Measurements from ENCODE around the gene DCAF15. TPM values are rescaled to one million over a fixed set of nuclear protein-coding genes. Genes with fewer than 3 reads are reported as not detected.

Gene DCAF15
- total and polyA plus RNA-seq, 7 donors = 9.2 to 25.3 (median 16.6) TPM

DNA sequence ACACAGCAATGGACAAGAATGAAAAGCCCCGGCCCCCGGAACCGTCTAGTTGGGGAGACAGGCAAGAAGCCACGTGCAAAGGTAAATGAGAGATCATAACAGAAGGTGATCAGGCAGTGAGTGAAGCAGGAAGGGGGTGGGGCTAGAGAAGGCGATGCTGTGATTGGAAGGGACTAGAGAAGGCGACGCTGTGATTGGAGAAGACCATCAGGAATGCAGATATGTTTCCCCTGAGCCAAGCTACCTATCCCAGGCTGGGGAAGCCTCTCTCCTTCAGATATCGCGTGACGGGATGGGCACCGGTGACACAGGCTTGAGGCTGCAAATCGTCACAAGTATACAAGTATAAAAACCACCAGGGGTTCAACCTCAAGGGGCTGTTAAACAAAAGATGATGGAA, 21.8 kb downstream of the DCAF15 start:
- ATAC-seq (peak in 3 of 4 donors; percentile 35 to 56 (median 50)), DNase-seq (no peak)
- Histone ChIP-seq H3K36me3 (ENCODE audit: insufficient read depth in 1 of 2, low read depth in 1 of 2) (peaks cover 0 to 28% of the 10 kb centered on the region in 2 donors), H3K4me1 (peaks cover 17% of the 10 kb centered on the region), H3K9me3 (no peaks in the 10 kb centered on the region), H3K27me3 (ENCODE audit: insufficient read depth in 3 of 3, low read length in 2 of 3) (no peaks in the 10 kb centered on the region), H3K27ac (no peak overlapping the region), H3K4me3 (no peak overlapping the region)
- intact Hi-C loops (cut with DNase I) = no loop called here
- WGBS, 3 donors = 55 to 71% (median 56%) methylated on average over 12 of the region's 12 CpGs
- TF ChIP-seq CTCF (IDR thresholded peaks at IDR 0.05) = no peak

DNA sequence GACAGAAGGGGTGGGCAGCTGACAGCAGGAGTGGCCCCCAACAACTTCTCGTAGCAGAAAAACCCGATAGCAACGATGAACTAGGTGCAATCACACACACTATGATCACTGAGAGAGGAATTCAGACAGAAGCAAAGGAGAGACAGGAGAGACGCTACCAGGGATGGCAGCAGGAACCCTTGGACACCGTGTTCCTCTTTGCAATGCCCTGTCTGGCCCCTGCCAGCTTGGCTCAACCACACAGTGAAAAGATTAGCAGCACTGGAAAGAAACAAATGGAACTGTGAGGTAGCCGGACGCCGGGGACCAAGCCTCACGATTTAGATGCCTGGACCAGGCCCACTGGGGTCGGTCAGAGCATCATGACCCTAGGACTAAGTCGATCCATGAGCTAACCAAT, 23.6 kb downstream of the DCAF15 start:
- no peaks in the 10 kb centered on the region for H3K27me3 ChIP-seq (ENCODE audit: insufficient read depth in 3 of 3, low read length in 2 of 3)
- H3K36me3 ChIP-seq (ENCODE audit: insufficient read depth in 1 of 2, low read depth in 1 of 2) = peaks cover 0 to 16% of the 10 kb centered on the region in 2 donors
- peak in 1 of 2 donors; percentile 83 for DNase-seq
- no peak overlapping the region for H3K4me3 ChIP-seq
- intact Hi-C loops (cut with DNase I) = no loop called here
- peak; percentile 45 to 88 (median 73) for ATAC-seq
- peak overlapping the region; percentile 46 for H3K27ac ChIP-seq
- 30 to 48% (median 45%) methylated on average over 11 of the region's 11 CpGs for WGBS, 3 donors
- H3K4me1 ChIP-seq = peaks cover 31% of the 10 kb centered on the region
- TF ChIP-seq CTCF (IDR thresholded peaks at IDR 0.05) = no peak
- H3K9me3 ChIP-seq = no peaks in the 10 kb centered on the region

GRCh38 chr19:13976446-13976845, 24.1 kb downstream of the DCAF15 start:
- Histone ChIP-seq H3K27me3 (ENCODE audit: insufficient read depth in 3 of 3, low read length in 2 of 3) (no peaks in the 10 kb centered on the region), H3K9me3 (no peaks in the 10 kb centered on the region), H3K27ac (peak overlapping the region; percentile 46), H3K4me3 (no peak overlapping the region), H3K4me1 (peaks cover 31% of the 10 kb centered on the region), H3K36me3 (ENCODE audit: insufficient read depth in 1 of 2, low read depth in 1 of 2) (peaks cover 0 to 13% of the 10 kb centered on the region in 2 donors)
- intact Hi-C loops (cut with DNase I) = no loop called here
- no peak for TF ChIP-seq CTCF (IDR thresholded peaks at IDR 0.05)
- ATAC-seq = peak; percentile 42 to 83 (median 72)
- WGBS, 3 donors = 45 to 61% (median 53%) methylated on average over 12 of the region's 12 CpGs
- DNase-seq = no peak

DNA sequence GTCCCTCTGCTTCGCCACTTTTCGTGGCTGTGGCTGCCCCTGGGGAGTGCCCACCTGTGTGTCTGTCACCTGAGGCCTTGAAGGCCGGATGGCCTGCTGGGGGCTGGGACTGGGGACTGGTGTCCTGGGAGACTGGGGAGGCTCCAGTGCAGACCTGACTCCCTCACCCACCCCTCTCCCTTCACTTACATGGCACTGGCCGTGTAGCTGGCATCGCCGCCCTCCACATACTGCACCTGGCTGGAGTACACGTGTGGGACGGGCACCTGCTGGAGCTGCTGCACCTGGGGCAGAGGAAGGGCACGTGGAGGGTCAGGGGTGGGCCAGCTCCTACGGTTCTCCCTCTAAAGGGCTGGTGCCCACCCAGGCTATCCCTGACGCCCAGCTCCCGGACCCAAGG, 25.5 kb downstream of the DCAF15 start:
- peak overlapping the region; percentile 61 for H3K27ac ChIP-seq
- H3K27me3 ChIP-seq (ENCODE audit: insufficient read depth in 3 of 3, low read length in 2 of 3) = no peaks in the 10 kb centered on the region
- ATAC-seq = no peak
- DNase-seq = no peak
- H3K9me3 ChIP-seq = no peaks in the 10 kb centered on the region
- intact Hi-C loops (cut with DNase I) = no loop called here
- peaks cover 31% of the 10 kb centered on the region for H3K4me1 ChIP-seq
- no peak for TF ChIP-seq CTCF (IDR thresholded peaks at IDR 0.05)
- H3K36me3 ChIP-seq (ENCODE audit: insufficient read depth in 1 of 2, low read depth in 1 of 2) = peaks cover 0 to 10% of the 10 kb centered on the region in 2 donors
- WGBS, 3 donors = 81 to 89% (median 86%) methylated on average over 12 of the region's 12 CpGs
- H3K4me3 ChIP-seq = no peak overlapping the region

All from psoas muscle (tissue), 8 donors.